ENCODE data around the gene DEAF1. TPM values are rescaled to one million over a fixed set of nuclear protein-coding genes. Genes with fewer than 3 reads are reported as not detected.

The DEAF1 gene
- total and polyA plus RNA-seq, 10 of the 15 experiments (the other 5 are each of a cell fraction or from before 2014, with no cell fraction given), result 0.68 to 51.3 (median 25.9) TPM

DNA sequence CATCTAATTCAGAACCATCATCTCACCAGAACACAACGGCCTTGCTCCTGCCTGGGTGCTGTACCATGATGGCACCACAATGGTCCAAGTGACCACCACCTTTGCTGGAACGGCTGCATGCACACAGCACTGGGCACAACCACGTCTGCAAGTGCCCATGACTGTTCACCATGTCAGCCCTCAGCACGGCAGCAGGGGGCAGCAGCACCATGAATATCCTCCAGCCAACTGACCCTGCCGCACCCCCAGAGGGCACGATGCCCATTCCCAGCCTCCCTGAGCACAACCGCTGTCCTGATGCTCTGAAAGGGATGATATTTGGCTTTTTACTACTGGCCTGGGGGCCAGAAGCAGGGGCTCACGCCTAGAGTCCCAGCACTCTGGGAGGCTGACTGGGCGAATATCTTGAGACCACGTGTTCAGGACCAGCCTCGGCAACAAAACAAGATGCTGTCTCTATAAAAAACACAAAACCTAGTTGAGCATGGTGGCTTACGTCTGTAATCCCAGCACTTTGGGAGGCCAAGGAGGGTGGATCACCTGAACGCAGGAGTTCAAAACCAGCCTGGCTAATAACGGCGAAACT lies 32.2 kb downstream of the DEAF1 start (continued):
- TF ChIP-seq, protein P1, sequence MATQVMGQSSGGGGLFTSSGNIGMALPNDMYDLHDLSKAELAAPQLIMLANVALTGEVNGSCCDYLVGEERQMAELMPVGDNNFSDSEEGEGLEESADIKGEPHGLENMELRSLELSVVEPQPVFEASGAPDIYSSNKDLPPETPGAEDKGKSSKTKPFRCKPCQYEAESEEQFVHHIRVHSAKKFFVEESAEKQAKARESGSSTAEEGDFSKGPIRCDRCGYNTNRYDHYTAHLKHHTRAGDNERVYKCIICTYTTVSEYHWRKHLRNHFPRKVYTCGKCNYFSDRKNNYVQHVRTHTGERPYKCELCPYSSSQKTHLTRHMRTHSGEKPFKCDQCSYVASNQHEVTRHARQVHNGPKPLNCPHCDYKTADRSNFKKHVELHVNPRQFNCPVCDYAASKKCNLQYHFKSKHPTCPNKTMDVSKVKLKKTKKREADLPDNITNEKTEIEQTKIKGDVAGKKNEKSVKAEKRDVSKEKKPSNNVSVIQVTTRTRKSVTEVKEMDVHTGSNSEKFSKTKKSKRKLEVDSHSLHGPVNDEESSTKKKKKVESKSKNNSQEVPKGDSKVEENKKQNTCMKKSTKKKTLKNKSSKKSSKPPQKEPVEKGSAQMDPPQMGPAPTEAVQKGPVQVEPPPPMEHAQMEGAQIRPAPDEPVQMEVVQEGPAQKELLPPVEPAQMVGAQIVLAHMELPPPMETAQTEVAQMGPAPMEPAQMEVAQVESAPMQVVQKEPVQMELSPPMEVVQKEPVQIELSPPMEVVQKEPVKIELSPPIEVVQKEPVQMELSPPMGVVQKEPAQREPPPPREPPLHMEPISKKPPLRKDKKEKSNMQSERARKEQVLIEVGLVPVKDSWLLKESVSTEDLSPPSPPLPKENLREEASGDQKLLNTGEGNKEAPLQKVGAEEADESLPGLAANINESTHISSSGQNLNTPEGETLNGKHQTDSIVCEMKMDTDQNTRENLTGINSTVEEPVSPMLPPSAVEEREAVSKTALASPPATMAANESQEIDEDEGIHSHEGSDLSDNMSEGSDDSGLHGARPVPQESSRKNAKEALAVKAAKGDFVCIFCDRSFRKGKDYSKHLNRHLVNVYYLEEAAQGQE (IDR thresholded peaks at IDR 0.05; ENCODE audit: low read depth, low read length), result no peak
- no peak for TF ChIP-seq MYB (IDR thresholded peaks at IDR 0.05; ENCODE audit: borderline replicate concordance, low read depth, low read length)
- no peak for TF ChIP-seq RFX5 (IDR thresholded peaks at IDR 0.05; ENCODE audit: low read depth, low read length)
- TF ChIP-seq ZNF274 (IDR thresholded peaks at IDR 0.05; ENCODE audit: insufficient read depth, insufficient read length), result no peak
- TF ChIP-seq RELA (IDR thresholded peaks at IDR 0.05; ENCODE audit: borderline replicate concordance, partially characterized antibody), result no peak
- TF ChIP-seq, protein P2, sequence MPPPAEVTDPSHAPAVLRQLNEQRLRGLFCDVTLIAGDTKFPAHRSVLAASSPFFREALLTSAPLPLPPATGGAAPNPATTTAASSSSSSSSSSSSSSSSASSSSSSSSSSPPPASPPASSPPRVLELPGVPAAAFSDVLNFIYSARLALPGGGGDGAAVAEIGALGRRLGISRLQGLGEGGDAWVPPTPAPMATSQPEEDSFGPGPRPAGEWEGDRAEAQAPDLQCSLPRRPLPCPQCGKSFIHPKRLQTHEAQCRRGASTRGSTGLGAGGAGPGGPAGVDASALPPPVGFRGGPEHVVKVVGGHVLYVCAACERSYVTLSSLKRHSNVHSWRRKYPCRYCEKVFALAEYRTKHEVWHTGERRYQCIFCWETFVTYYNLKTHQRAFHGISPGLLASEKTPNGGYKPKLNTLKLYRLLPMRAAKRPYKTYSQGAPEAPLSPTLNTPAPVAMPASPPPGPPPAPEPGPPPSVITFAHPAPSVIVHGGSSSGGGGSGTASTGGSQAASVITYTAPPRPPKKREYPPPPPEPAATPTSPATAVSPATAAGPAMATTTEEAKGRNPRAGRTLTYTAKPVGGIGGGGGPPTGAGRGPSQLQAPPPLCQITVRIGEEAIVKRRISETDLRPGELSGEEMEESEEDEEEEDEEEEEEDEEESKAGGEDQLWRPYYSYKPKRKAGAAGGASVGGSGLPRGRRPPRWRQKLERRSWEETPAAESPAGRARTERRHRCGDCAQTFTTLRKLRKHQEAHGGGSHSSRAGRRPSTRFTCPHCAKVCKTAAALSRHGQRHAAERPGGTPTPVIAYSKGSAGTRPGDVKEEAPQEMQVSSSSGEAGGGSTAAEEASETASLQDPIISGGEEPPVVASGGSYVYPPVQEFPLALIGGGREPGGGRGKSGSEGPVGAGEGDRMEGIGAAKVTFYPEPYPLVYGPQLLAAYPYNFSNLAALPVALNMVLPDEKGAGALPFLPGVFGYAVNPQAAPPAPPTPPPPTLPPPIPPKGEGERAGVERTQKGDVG (CRISPR knock-in tag; IDR thresholded peaks at IDR 0.05), result no peak
- TF ChIP-seq SMARCA5 (IDR thresholded peaks at IDR 0.05), result no peak
- TF ChIP-seq KLF5 (IDR thresholded peaks at IDR 0.05; ENCODE audit: partially characterized antibody), result no peak
- no peak for TF ChIP-seq TCF3 (IDR thresholded peaks at IDR 0.05; ENCODE audit: borderline replicate concordance, insufficient read depth, low read depth, low read length)
- TF ChIP-seq IRF4 (IDR thresholded peaks at IDR 0.05; ENCODE audit: low read depth, low read length), result no peak
- no peak for TF ChIP-seq BHLHE40 (IDR thresholded peaks at IDR 0.05; ENCODE audit: borderline replicate concordance in 1 of 2, low read depth in 2 of 2, low read length in 1 of 2)
- no peak for TF ChIP-seq NFIC (IDR thresholded peaks at IDR 0.05; ENCODE audit: low read depth, low read length)
- TF ChIP-seq, protein P3, sequence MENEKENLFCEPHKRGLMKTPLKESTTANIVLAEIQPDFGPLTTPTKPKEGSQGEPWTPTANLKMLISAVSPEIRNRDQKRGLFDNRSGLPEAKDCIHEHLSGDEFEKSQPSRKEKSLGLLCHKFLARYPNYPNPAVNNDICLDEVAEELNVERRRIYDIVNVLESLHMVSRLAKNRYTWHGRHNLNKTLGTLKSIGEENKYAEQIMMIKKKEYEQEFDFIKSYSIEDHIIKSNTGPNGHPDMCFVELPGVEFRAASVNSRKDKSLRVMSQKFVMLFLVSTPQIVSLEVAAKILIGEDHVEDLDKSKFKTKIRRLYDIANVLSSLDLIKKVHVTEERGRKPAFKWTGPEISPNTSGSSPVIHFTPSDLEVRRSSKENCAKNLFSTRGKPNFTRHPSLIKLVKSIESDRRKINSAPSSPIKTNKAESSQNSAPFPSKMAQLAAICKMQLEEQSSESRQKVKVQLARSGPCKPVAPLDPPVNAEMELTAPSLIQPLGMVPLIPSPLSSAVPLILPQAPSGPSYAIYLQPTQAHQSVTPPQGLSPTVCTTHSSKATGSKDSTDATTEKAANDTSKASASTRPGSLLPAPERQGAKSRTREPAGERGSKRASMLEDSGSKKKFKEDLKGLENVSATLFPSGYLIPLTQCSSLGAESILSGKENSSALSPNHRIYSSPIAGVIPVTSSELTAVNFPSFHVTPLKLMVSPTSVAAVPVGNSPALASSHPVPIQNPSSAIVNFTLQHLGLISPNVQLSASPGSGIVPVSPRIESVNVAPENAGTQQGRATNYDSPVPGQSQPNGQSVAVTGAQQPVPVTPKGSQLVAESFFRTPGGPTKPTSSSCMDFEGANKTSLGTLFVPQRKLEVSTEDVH (IDR thresholded peaks at IDR 0.05; ENCODE audit: low read depth, partially characterized antibody), result no peak
- no peak for TF ChIP-seq CBX5 (IDR thresholded peaks at IDR 0.05; ENCODE audit: low read depth)
- no peak for TF ChIP-seq ESRRA (IDR thresholded peaks at IDR 0.05; ENCODE audit: low read length)
- TF ChIP-seq RAD51 (IDR thresholded peaks at IDR 0.05), result no peak
- TF ChIP-seq MTA3 (IDR thresholded peaks at IDR 0.05; ENCODE audit: borderline replicate concordance, low read length), result no peak
- TF ChIP-seq LARP7 (IDR thresholded peaks at IDR 0.05), result no peak
- TF ChIP-seq ZZZ3 (IDR thresholded peaks at IDR 0.05; ENCODE audit: control insufficient read depth, insufficient read length, low read depth), result no peak
- no peak for TF ChIP-seq ATF7 (IDR thresholded peaks at IDR 0.05; ENCODE audit: low read depth)
- no peak for TF ChIP-seq TCF7 (IDR thresholded peaks at IDR 0.05; ENCODE audit: borderline replicate concordance)

All from GM12878 (cell line).